Measurements from ENCODE around the gene HM13. TPM values are rescaled to one million over a fixed set of nuclear protein-coding genes. Genes with fewer than 3 reads are reported as not detected.

HM13 gene
- total and polyA plus RNA-seq, 2 of the 13 experiments (the other 11 are each of a cell fraction or from before 2014, with no cell fraction given), result 118 to 243 TPM

DNA sequence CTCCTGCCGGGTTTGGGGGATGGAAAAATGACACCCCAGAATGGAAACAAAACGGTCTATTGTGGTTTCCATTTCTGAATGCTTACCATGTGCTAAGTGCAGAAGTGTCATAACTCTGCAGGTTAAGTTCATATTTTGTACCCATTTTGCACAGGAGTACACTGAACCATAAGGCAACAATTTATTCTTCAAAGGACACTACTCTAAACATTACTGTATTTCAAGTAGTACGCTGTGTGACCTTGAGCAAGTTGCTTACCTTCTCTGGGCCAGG, 81.1 kb downstream of the HM13 start:
- FAIRE-seq (peak; percentile 8), DNase-seq (ENCODE audit: low spot score) (peak; percentile 59), ATAC-seq (peak; percentile 0; the same call in 2 of the 3 replicates)
- H3K36me3 ChIP-seq (replicated peaks in 1 of 2; ENCODE audit: control insufficient read depth in 1 of 2, insufficient read depth in 2 of 2, low read length in 2 of 2), result no peaks in the 10 kb centered on the region
- ChIA-PET POLR2A (interaction anchor here (0.7 to 4.2 kb wide), 9 partner anchors 11 to 109 kb away, joined by 3 to 183 read pairs (median 4); partner anchors contain the start of gene ID1), CTCF (ENCODE audit: low intra/inter-chr PET ratio, low total read pairs) (interaction anchor here (0.6 to 1.5 kb wide), 2 partner anchors 17 to 33 kb away, joined by 3 to 8 read pairs; no protein-coding TSS in a partner anchor)
- peak overlapping the region; percentile 78 for H3K9ac ChIP-seq (ENCODE audit: insufficient read depth, low read depth, low read length)
- peaks cover 17% of the 10 kb centered on the region for H3K79me2 ChIP-seq (ENCODE audit: insufficient read depth, low read length)
- peak overlapping the region; percentile 90 for H3K27ac ChIP-seq (ENCODE audit: extremely low read length, insufficient read depth, low read length)
- H3K4me3 ChIP-seq (replicated peaks in 1 of 3; ENCODE audit: insufficient read depth in 1 of 3, low read depth in 2 of 3, low read length in 3 of 3), result peak overlapping the region; percentile 48 to 74 (median 63)
- BruUV-seq (replicated peaks), result no TSS peak
- WGBS (ENCODE audit: low lambda C conversion rate), result 10% methylated on average over 3 of the region's 3 CpGs
- no peak overlapping the region for H2AFZ ChIP-seq (ENCODE audit: low read length)
- intact Hi-C loops (cut with micrococcal nuclease; ENCODE audit: unreplicated experiment), result loop anchor here (2.0 kb wide), 1 partner anchor 15 kb away; no protein-coding TSS in a partner anchor
- no peaks in the 10 kb centered on the region for H4K20me1 ChIP-seq (ENCODE audit: insufficient read depth, low read length)
- no peaks in the 10 kb centered on the region for H3K9me3 ChIP-seq (ENCODE audit: low read length)
- peak overlapping the region; percentile 78 for H3K4me2 ChIP-seq (ENCODE audit: low read depth, low read length)
- H3K27me3 ChIP-seq (ENCODE audit: control insufficient read depth in 1 of 2, insufficient read depth in 2 of 2, low read length in 2 of 2), result no peaks in the 10 kb centered on the region; a peak in 1 of 5 replicates
- in situ Hi-C loops (cut with HindIII; ENCODE audit: extremely low pct_ligation_motif_present, low pct_unique_long_range_greater_than_20kb), result no loop called here
- H3K4me1 ChIP-seq (ENCODE audit: insufficient read depth, low read length), result peaks cover 67% of the 10 kb centered on the region
- no peak for TF ChIP-seq ZNF761 (CRISPR knock-in tag; conservative IDR thresholded peaks at IDR 0.05)
- no peak for TF ChIP-seq AHR (CRISPR knock-in tag; IDR thresholded peaks at IDR 0.05)
- TF ChIP-seq HOXA3 (CRISPR knock-in tag; IDR thresholded peaks at IDR 0.05), result no peak
- TF ChIP-seq ZBTB39 (CRISPR knock-in tag; IDR thresholded peaks at IDR 0.05), result no peak
- no peak for TF ChIP-seq ZSCAN22 (CRISPR knock-in tag; IDR thresholded peaks at IDR 0.05)
- TF ChIP-seq, protein P1, sequence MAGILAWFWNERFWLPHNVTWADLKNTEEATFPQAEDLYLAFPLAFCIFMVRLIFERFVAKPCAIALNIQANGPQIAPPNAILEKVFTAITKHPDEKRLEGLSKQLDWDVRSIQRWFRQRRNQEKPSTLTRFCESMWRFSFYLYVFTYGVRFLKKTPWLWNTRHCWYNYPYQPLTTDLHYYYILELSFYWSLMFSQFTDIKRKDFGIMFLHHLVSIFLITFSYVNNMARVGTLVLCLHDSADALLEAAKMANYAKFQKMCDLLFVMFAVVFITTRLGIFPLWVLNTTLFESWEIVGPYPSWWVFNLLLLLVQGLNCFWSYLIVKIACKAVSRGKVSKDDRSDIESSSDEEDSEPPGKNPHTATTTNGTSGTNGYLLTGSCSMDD (CRISPR knock-in tag; IDR thresholded peaks at IDR 0.05), result no peak
- TF ChIP-seq SIN3A (IDR thresholded peaks at IDR 0.05; ENCODE audit: borderline replicate concordance, low read depth, low read length), result peak; percentile 5; the same call in 1 of the 2 replicates
- TF ChIP-seq RCOR2 (CRISPR knock-in tag; IDR thresholded peaks at IDR 0.05), result peak; percentile 98; the same call in 1 of the 2 replicates
- TF ChIP-seq, protein P2, sequence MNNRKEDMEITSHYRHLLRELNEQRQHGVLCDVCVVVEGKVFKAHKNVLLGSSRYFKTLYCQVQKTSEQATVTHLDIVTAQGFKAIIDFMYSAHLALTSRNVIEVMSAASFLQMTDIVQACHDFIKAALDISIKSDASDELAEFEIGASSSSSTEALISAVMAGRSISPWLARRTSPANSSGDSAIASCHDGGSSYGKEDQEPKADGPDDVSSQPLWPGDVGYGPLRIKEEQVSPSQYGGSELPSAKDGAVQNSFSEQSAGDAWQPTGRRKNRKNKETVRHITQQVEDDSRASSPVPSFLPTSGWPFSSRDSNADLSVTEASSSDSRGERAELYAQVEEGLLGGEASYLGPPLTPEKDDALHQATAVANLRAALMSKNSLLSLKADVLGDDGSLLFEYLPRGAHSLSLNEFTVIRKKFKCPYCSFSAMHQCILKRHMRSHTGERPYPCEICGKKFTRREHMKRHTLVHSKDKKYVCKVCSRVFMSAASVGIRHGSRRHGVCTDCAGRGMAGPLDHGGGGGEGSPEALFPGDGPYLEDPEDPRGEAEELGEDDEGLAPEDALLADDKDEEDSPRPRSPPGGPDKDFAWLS (CRISPR knock-in tag; IDR thresholded peaks at IDR 0.05; ENCODE audit: borderline replicate concordance), result no peak
- no peak for TF ChIP-seq SMAD3 (CRISPR knock-in tag; IDR thresholded peaks at IDR 0.05)
- TF ChIP-seq, protein P3, sequence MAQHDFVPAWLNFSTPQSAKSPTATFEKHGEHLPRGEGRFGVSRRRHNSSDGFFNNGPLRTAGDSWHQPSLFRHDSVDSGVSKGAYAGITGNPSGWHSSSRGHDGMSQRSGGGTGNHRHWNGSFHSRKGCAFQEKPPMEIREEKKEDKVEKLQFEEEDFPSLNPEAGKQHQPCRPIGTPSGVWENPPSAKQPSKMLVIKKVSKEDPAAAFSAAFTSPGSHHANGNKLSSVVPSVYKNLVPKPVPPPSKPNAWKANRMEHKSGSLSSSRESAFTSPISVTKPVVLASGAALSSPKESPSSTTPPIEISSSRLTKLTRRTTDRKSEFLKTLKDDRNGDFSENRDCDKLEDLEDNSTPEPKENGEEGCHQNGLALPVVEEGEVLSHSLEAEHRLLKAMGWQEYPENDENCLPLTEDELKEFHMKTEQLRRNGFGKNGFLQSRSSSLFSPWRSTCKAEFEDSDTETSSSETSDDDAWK (CRISPR knock-in tag; IDR thresholded peaks at IDR 0.05), result no peak
- no peak for TF ChIP-seq AHDC1 (CRISPR knock-in tag; IDR thresholded peaks at IDR 0.05; ENCODE audit: borderline replicate concordance)
- no peak for TF ChIP-seq MAFG (CRISPR knock-in tag; IDR thresholded peaks at IDR 0.05)

All from HepG2 (cell line).